Measurements from ENCODE around the gene ITCH.
"Not testable (repeated sequence)": the region's sequence is repeated elsewhere in the genome, so short reads cannot be mapped to it uniquely, and the experiment has no call there.

The ITCH gene

GRCh38 chr20:34345402-34345736 is 17.7 kb upstream of the ITCH start:
- DNase-seq (ENCODE audit: low spot score), result no peak
- no peak overlapping the region for H3K27ac ChIP-seq
- no peak overlapping the region for H3K4me3 ChIP-seq
- TF ChIP-seq, protein P1, sequence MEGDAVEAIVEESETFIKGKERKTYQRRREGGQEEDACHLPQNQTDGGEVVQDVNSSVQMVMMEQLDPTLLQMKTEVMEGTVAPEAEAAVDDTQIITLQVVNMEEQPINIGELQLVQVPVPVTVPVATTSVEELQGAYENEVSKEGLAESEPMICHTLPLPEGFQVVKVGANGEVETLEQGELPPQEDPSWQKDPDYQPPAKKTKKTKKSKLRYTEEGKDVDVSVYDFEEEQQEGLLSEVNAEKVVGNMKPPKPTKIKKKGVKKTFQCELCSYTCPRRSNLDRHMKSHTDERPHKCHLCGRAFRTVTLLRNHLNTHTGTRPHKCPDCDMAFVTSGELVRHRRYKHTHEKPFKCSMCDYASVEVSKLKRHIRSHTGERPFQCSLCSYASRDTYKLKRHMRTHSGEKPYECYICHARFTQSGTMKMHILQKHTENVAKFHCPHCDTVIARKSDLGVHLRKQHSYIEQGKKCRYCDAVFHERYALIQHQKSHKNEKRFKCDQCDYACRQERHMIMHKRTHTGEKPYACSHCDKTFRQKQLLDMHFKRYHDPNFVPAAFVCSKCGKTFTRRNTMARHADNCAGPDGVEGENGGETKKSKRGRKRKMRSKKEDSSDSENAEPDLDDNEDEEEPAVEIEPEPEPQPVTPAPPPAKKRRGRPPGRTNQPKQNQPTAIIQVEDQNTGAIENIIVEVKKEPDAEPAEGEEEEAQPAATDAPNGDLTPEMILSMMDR (IDR thresholded peaks at IDR 0.05), result no peak

DNA sequence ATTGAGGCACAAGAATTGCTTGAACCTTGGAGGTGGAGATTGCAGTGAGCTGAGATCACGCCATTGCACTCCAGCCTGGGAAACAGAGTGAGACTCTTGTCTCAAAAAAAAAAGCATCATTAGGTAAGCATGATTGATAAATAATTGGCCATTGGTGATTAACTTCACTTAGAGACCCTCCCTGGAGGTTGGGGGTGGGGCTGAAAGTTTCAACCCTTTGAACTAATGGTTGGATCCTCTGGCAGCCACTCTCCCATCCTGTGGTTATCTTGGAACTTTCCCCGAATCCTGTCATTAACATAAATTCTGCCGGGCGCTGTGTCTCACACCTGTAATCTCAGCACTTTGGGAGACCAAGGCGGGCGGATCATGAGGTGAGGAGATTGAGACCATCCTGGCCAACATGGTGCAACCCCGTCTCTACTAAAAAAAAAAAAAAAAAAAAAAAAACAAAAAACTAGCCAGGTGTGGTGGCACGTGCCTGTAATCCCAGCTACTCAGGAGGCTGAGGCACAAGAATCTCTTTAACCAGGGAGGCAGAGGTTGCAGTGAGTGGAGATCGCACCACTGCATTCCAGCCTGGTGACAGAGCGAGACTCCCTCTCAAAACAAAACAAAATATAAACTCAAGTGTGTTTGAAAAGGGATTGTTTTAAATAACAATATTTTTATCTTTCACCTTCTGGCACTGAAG is 17.1 kb upstream of the ITCH start:
- DNase-seq (ENCODE audit: low spot score); H3K27ac ChIP-seq; H3K4me3 ChIP-seq: not testable (repeated sequence)

- H3K27ac ChIP-seq; DNase-seq (ENCODE audit: low spot score); H3K4me3 ChIP-seq: not testable (repeated sequence)
Measured at GRCh38 chr20:34346533-34346865, 16.6 kb upstream of the ITCH start.

DNA sequence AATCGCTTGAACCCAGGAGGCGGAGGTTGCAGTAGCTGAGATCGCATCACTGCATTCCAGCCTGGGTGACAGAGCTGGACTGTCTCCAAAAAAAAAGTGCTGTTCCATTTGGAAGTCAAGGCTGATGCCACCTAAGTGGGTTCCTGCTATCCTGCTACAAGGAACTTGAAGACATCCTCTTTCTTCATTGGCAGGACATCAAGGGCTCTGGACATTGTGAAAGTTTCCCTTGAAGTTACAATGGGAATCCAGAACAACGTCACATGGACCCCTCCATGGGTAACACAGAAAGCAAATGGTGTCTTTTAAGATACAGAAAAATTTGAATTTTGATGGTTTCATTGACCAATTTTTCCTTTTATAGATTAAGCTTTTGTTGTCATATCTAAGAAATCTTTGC is 15.5 kb upstream of the ITCH start:
- TF ChIP-seq, protein P1 (IDR thresholded peaks at IDR 0.05), result no peak
- no peak for DNase-seq (ENCODE audit: low spot score)
- H3K27ac ChIP-seq, result no peak overlapping the region
- H3K4me3 ChIP-seq, result no peak overlapping the region

GRCh38 chr20:34350095-34350494 is 13.0 kb upstream of the ITCH start:
- Histone ChIP-seq H3K4me3 (no peak overlapping the region), H3K27ac (no peak overlapping the region)
- no peak for DNase-seq (ENCODE audit: low spot score)
- TF ChIP-seq, protein P1 (IDR thresholded peaks at IDR 0.05), result no peak

- not testable (repeated sequence) for H3K27ac ChIP-seq; H3K4me3 ChIP-seq; DNase-seq (ENCODE audit: low spot score)
Measured at GRCh38 chr20:34353467-34353866, 9.6 kb upstream of the ITCH start.

DNA sequence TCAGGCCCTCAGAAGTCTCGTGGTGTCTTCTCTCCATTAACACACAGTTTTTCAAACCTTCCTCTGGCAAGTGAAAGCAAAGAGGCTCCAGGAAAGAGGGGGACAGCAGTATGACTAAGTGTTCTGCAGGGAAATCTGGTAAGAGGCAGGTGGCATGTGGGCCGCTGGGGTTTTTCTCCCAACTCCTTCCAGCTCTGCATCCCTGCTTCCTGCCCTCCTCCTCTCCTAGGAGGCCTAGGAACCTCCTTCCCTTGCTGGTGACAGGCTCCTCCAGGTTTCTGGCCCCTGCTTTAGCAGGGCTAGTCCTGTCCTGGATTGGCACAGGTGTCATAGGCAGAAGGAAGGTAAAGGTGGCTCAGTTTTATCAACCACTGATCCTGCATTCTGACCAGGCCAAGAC is 7.6 kb upstream of the ITCH start:
- Histone ChIP-seq H3K27ac (no peak overlapping the region), H3K4me3 (no peak overlapping the region)
- TF ChIP-seq, protein P1 (IDR thresholded peaks at IDR 0.05), result no peak
- no peak for DNase-seq (ENCODE audit: low spot score)

DNA sequence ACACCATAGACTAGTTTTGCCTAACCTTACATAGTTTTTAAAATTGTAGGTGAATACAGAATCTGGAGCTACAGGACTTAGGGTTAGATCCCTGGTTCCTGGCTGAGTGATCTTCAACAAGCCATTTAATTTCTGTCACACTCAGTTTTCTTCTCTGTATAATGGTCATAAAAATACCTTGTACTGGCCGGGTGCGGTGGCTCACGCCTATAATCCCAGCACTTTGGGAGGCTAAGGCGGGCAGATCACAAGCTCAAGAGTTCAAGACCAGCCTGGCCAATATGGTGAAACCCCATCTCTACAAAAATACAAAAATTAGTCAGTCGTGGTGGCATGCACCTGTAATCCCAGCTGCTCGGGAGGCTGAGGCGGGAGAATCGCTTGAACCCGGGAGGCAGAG is 3.3 kb upstream of the ITCH start:
- not testable (repeated sequence) for H3K4me3 ChIP-seq; DNase-seq (ENCODE audit: low spot score); H3K27ac ChIP-seq

DNA sequence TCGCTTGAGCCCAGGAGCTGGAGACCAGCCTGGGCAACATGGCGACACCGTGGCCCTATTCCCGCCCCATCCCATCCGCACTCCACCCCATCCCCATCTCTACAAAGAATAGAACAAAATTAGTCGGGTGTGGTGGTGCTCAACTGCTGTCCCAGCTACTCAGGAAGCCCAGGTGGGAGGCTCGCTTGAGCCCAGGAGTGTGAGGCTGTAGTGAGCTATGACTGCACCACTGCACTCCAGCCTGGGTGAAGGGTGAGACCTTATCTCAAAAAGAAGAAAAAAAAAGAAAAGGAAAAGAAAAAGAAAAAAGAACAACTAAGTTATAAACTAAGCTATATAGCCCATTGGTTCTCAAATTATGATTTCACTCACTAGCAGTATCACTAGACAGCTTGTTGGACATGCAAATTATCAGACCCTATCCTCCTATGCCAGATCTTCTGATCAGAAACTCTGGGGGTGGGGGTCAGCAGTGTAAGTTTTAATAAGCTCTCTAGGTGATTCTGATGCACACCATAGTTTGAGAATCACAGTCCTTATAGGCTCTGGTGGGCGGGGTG is 491 bp upstream of the ITCH start:
- Histone ChIP-seq H3K27ac (peak overlapping the region in 1 of 2 donors; percentile 97), H3K4me3 (peak overlapping the region; percentile 89)
- TF ChIP-seq, protein P1 (IDR thresholded peaks at IDR 0.05), result no peak
- no peak for DNase-seq (ENCODE audit: low spot score)

Data from coronary artery (tissue), 2 donors.